ENCODE data around the gene IBSP. TPM values are rescaled to one million over a fixed set of nuclear protein-coding genes. Genes with fewer than 3 reads are reported as not detected.

Gene IBSP
- not detected in 5 replicates for total RNA-seq (2022; extraction: Qiagen RNA extraction; ENCODE audit: low read depth)

GRCh38 chr4:87799301-87800113, at the start of gene IBSP:
IBSP (plus strand) TSS chr4:87799554; CDS start chr4:87802362, 2,808 bp downstream.

GRCh38 chr4:87832669-87833068, 33.3 kb downstream of the IBSP start, which contains the start of gene MEPE:
MEPE (plus strand) TSS chr4:87832969; CDS start chr4:87834715, 1,746 bp downstream.

Other genes with a start within 250 kb of the IBSP start
- not detected in 5 replicates for gene DSPP, start 191.0 kb upstream of the IBSP start, total RNA-seq (2022; extraction: Qiagen RNA extraction; ENCODE audit: low read depth)
- 0.03 TPM in 1 of 5 replicates, not detected in the others for gene DMP1, start 149.3 kb upstream of the IBSP start, total RNA-seq (2022; extraction: Qiagen RNA extraction; ENCODE audit: low read depth)
- gene MEPE, start 33.4 kb downstream of the IBSP start, total RNA-seq (2022; extraction: Qiagen RNA extraction; ENCODE audit: low read depth): not detected in 5 replicates
- gene SPP1, start 176.2 kb downstream of the IBSP start, total RNA-seq (2022; extraction: Qiagen RNA extraction; ENCODE audit: low read depth): 164 to 250 TPM (median 177 TPM) in 5 replicates
- gene PKD2, start 208.1 kb downstream of the IBSP start, total RNA-seq (2022; extraction: Qiagen RNA extraction; ENCODE audit: low read depth): 16.7 to 26.3 TPM (median 22.9 TPM) in 5 replicates